Activated CD8-positive, alpha-beta memory T cell treated with anti-CD3 and anti-CD28 coated beads for 36 hours (primary cell): ENCODE data around the gene CPEB3. TPM values are rescaled to one million over a fixed set of nuclear protein-coding genes. Genes with fewer than 3 reads are reported as not detected.
"Not testable (repeated sequence)": the region's sequence is repeated elsewhere in the genome, so short reads cannot be mapped to it uniquely, and the experiment has no call there.

Source experiments
- CTCF ChIA-PET: fragments of 350-600 bp; sonication (Branson Sonifier 250); formaldehyde crosslinking; loops from one replicate; lab custom pipeline; 2021; ENCODE audit warnings: antibody characterized with exemption; lab: Charles Lee
- POLR2A ChIA-PET: fragments of 350-600 bp; sonication (Branson Sonifier 250); formaldehyde crosslinking; loops from one replicate; lab custom pipeline; 2021; ENCODE audit warnings: antibody characterized with exemption; lab: Charles Lee
- total RNA-seq, 2 experiments: library from RNA; stranded (reverse); gene quantifications; one replicate each; pipeline ENCODE4 v1.2.3, GENCODE V29; 2021

Gene CPEB3
- total RNA-seq, 2 experiments from 2014 or later: 1.8 to 2.1 TPM

DNA sequence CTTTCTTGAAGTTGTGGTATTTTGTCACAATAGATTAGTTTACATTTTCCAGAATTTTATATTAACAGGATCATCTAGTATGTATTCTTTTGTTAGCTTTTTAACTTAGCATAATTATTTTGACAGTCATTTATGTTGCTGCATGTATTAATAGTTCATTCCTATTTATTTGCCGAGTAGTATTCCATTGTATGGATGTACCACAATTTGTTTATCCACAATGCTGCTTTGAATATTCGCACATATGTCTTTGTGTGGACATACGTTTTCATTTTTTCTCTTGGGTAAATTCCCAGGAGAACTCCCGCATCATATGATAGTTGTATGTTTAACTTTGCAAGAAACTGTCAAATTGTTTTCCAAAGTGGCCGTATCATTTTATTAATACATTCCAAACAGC, 115.7 kb downstream of the CPEB3 start:
- ChIA-PET POLR2A (no interaction called here), CTCF (no interaction called here)

DNA sequence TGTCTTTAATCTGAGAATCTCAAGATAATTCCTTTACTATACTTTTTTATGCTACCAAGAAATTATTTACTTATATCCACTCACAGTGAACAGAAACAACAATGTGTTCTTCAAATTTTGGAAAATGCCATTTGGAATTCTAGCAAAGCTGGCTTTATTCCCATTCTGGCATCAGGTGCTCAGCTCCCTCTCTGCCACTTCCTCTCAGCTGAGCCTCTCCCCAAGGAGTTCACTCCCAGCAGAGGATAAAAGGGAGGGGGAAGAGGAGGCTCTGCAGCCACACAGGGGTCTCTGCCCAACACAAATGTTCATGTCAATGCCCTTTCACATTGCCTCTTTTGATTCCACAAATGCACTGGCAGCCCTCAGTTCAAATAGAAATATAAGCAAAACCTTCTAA, 116.9 kb downstream of the CPEB3 start:
- ChIA-PET CTCF (no interaction called here), POLR2A (no interaction called here)

DNA sequence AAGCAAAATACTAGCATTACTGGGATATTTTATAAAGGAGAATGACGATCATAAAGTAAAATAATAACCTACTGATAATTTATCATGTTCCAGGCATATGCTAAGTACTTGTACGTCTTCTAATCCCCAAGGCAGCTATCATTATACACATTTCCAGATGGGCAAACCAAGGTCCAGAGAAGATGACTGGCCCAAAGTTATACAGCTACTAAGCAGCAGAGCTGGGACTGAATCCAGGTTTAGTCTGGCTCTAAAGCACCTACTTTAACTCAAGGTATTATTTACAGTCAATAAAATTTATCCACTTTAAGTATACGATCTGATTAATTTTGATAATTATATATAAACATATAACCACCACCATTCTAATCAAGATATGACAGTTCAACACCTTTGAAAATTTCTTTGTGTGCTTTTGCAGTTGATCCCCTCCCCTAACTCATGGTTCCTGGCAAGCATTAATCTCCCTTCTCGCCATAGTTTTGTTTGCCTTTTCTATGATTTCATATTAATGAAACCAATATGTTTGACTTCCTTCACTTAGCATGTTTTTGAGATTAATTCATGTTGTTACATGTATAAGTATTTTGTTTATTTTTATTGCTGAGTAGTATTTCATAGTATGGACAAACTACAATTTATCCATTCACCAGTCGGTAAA, 126.7 kb downstream of the CPEB3 start:
- ChIA-PET POLR2A (no interaction called here), CTCF (no interaction called here)

DNA sequence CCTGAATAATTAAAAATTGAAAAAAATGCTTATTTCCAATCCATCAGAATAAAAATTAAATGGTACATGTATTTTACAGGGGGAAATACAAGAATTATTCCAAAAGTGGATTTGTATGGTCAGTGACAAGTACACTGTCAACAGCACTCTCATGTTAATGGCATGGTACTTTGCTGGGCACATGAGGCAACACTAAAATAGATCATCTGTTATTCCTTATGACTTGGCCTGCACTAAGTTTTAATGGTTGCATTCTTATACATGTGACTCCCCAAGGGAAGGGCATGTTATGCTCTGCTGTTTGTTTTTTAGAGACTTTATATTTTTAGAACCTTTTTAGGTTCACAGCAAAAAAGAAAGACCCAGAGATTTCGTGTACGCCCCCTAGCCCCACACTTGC, 128.3 kb downstream of the CPEB3 start:
- CTCF ChIA-PET: no interaction called here

DNA sequence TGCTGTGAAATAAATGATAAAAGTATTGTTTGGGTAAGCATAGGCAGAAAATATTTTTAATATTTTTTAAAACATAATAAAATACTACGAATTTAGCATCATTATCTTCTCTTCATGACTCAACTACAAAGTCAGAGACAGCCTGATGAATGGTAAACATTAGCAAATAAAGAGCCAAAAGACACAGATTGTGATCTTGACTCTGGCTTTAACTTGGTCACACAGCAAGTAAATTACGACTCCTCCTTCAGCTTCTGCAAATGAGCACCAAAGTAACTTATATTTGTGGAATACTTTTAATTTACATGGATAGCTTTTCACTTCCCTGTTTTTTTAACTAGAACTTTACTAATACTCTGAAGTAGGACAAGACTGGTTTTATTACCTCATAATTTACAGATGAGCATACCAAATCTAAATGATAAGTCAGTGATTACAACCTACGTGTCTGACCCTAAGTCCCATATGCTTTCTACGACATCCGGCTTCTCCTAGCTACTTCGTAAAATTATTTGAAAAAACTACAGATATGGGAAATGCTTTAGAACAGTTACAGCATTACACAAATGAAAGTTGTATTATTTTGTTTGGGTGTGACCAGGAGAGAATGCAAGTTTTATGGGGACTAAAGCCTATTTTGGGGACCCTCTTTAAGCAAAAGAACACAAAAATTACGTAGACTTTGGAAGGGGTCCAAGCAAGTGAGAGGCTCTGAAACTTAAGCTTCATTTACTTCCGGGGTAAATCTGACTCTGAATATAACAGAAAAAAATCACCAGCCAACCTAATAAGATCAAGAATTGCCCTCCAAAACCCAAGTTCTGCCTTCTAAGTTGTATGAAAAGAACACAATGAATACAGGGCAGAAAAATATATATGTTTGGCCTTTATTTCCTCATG, 133.8 kb downstream of the CPEB3 start:
- CTCF ChIA-PET: no interaction called here
- POLR2A ChIA-PET: no interaction called here

More for the DNA sequence above, 128.3 kb downstream of the CPEB3 start:
- POLR2A ChIA-PET: no interaction called here

DNA sequence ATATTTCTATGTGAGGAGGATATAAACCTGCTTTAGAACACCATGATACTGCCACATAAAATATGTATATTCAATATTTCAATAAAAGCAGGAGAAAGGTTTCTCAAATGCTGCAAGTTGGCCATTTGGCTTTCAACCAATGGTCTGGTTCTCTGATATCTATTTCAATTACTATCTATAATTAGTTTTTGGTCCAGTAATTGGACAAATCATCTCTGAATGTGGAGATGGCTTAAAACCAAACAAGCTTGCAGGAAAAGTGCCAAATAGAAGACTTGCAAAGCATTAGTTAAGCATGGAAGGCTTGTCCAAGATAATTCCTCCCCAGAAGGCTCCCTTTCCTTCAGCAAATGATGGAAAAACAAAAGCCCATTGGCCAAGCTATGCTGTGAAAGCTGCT, 140.1 kb downstream of the CPEB3 start:
- POLR2A ChIA-PET: no interaction called here
- CTCF ChIA-PET: no interaction called here

DNA sequence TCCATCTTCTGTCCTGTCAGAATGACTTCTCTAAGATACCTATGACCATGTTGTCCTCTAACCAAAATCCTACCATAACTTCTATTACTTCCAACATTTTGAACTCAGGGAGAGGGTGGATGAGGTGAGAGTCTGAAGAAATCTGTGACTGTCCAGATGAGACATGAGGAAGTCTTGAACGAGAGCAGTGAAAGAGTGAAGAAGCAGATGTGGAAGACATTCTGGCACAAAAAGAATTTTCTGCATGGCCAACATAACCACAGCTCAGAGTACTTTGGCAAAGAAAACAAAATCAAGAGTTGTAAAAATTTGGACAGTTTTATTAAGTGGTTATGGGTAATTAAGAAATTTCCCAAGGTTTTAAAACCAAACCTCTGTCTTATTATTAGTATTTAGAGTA, 141.6 kb downstream of the CPEB3 start:
- CTCF ChIA-PET: no interaction called here
- POLR2A ChIA-PET: no interaction called here

DNA sequence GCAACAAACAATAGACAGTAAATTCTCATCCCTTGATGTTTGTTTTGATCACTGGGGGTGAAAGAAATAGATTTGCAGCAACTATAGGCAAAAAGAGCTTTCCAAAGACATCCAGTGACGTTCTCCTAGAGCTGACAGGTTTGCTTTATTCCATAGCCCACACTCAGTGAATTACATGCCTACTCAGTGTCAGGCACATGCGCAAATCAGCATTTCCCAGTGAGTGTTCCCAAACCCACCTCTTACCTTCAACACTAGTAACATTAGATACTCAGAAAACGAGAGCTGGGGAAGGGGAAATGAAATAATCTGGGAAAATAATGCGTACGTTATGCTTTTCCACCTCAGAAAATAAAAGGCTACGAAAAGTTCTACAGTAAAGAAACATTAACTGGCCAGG, 144.1 kb downstream of the CPEB3 start:
- ChIA-PET POLR2A (no interaction called here), CTCF (no interaction called here)

DNA sequence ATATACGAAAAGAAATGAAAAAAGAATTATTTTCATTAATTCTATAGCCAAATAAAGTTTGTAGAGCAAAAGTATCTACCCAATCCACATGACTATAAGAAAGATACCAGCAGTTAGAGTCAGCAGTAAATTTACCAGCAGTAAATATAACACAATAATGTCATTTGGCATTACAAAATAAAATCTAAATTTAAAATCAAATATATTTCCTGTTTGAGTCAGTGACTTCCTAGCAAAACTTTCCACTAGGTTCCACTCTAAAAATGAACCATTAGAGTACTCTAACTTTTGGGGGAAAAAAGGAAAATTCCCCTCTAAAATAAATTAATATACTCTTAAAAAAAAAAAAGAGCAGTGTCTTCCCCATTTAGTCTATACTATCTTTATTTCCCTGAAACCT, 144.8 kb downstream of the CPEB3 start:
- ChIA-PET POLR2A (no interaction called here), CTCF (interaction anchor here (0.6 kb wide), 1 partner anchor 21 kb away, joined by 3 read pairs; no protein-coding TSS in a partner anchor)

DNA sequence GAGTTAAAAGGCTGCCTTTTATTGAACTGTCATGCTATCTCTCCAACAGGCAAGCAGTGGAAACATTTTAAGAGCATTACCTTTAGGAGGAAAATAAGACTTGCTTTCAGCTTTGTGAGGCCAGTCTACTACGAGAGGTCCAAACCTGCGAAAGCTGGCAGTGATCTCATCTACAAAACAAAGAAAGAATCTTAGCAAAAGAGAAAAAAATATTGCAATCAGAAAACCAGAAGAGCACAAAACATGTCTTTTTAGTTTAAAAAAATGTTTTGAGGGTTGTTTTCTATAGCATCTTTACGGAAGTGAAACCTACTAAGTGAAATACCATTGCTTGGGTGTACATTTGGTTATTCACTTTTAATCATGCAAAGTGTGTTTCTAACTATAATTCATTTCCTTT, 147.9 kb downstream of the CPEB3 start:
- CTCF ChIA-PET: no interaction called here
- POLR2A ChIA-PET: no interaction called here

DNA sequence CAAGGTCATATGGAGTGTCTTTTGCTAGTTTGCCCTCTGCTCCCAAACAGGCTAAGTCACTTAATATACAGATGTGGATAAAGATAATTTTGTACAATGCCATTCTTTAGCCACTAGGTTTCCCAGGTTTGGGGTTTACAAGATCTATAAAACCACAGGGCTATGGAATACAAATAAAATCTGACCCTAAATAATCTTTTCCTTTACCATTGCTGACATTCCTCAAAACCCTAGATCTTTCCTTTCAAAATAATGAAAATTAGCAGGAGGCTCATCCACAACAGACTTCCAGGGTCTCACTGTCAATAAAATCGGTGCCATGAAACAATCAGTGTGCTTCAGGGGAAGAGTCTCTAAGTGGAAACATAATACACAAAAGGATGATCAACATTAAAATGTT, 148.4 kb downstream of the CPEB3 start:
- ChIA-PET POLR2A (no interaction called here), CTCF (no interaction called here)

DNA sequence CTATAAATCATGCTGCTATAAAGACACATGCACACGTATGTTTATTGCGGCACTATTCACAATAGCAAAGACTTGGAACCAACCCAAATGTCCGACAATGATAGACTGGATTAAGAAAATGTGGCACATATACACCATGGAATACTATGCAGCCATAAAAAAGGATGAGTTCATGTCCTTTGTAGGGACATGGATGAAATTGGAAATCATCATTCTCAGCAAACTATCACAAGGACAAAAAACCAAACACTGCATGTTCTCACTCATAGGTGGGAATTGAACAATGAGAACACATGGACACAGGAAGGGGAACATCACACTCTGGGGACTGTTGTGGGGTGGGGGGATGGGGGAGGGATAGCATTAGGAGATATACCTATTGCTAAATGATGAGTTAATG, 149.7 kb downstream of the CPEB3 start:
- CTCF ChIA-PET: not testable (repeated sequence)

DNA sequence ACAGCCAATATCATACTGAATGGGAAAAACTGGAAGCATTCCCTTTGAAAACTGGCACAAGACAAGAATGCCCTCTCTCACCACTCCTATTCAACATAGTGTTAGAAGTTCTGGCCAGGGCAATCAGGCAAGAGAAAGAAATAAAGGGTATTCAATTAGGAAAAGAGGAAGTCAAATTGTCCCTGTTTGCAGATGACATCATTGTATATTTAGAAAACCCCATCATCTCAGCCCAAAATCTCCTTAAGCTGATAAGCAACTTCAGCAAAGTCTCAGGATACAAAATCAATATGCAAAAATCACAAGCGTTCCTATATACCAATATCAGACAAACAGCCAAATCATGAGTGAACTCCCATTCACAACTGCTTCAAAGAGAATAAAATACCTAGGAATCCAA, 156.8 kb downstream of the CPEB3 start:
- CTCF ChIA-PET, POLR2A ChIA-PET: not testable (repeated sequence)

More for the DNA sequence above, 149.7 kb downstream of the CPEB3 start:
- POLR2A ChIA-PET: not testable (repeated sequence)

DNA sequence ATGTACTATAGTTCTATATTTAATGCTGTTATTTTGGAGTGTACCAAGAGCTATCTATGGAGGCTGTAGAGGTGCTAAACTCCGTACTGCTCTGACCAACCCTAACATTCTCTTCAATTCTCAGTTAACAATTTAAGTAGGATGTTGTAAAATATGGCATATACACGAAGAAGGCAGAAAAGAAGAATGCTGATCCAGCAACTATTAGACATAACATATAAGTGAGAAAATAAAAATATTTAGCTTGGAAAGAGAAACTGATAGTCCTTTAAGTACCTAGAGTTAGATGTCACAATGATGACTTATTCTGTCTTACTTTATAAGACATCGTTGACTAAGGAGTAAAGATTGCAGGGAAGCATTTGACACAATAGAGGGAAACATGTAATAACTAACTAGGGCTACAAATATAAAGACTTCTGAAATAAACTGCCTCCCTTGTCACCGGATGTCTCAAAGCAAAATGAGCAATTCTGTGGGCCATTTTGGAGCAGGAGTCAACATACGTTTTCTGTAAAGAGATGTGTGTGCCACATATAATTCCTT, 159.5 kb downstream of the CPEB3 start:
- ChIA-PET POLR2A (no interaction called here), CTCF (no interaction called here)

DNA sequence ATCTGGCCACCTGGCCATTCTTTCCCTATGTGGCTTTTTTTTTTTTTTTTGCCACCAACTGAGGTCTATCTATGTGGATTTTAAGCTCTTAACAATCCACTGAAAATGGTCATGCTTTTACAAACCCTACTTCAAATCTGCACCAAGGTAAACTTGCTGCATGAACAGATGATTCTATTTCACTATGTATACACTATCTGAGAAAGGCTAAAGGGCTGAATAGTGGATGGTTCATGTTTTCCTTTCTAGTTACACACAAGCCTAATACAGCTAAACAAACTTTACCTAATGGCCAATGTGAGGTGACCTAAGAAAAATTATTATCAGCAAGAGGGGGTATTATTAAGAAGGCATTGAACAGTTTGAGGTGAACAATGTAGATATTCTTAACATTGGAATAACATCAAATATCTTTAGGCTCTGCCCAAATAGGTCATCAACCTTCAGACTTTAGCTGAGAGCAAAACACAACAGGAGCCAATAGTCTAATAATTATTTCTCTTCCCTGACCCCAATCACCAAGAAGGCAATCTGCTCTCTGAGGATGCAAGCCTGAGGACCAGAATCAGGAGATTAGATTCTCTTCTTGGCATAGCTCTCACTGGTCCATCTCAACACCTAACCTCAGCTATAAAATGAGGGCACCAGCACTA, 160.1 kb downstream of the CPEB3 start:
- POLR2A ChIA-PET: interaction anchor here (0.5 kb wide), 1 partner anchor 81 kb away, joined by 4 read pairs; no protein-coding TSS in a partner anchor
- CTCF ChIA-PET: no interaction called here

DNA sequence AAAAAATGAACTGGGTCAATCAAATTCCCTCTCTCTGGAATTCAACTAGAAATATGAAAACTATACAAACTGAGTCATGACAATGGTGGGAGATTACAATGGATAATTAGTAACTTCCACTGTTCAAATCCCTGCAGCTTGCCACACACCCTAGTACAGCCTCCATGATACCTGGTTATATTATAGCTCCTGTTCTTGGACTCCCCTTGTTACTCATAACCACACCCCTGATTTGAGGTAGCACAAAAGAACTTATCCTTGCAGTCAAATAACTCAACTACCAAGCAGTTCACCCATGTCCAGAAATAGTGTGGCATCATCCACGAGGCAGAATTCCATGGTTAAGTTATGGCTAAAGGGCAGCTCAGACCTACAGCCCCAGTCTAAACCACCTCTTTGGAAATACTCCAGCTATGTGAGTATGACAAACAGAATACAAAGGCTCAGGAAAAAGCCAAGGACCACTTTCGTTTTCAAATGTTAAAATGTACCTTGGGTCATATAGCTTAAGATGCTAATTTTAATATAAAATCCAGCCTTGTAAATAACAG, 164.7 kb downstream of the CPEB3 start:
- CTCF ChIA-PET: interaction anchor here (0.6 to 1.3 kb wide), 2 partner anchors 55 to 334 kb away, joined by 3 read pairs; no protein-coding TSS in a partner anchor
- POLR2A ChIA-PET: no interaction called here

DNA sequence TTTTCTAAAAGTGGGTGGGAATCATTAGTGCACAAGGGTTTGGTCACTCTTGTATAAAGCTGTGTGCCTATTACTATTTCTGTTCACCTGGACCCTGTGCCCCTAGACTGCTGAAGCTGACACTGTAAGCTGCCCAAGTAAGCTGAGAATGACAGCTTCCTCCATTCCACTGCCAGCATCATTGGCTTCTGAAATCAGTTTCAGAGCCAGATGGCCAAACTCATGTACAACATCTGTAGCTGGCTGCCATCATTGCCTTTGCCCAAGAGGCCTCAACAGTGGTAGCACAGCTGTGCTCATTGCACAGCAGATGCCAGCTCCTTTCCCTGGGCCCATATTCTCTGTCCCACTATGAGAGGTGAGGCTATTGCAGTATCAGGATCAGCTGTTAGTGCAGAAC, 165.7 kb downstream of the CPEB3 start:
- ChIA-PET POLR2A (no interaction called here), CTCF (interaction anchor here (1.3 kb wide), 1 partner anchor 56 kb away, joined by 3 read pairs; no protein-coding TSS in a partner anchor)

DNA sequence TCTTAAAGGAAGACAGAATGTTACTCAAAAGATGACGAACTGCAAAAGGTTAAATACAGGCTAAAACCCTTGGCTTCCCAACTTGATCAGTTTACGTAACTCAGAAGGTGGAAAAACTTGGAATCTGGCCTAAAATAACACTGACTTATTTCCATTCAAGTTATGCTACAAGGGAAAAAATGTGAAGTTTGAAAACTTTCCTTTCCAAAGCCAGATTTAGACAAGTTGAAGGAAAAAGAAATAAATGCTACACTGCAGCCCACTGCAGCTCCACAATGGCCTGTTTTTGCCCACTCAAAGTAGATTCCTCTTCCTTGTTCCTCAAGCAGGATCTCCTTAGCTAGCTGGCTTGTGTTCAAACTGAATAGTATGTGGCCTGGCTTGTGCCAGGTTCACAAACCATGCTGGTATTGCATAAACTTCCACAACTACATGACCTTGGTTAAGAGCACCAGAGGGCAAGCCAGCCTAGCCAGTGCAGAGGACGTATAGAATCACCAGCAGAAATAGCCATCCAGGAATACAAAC, 166.2 kb downstream of the CPEB3 start:
- ChIA-PET POLR2A (no interaction called here), CTCF (no interaction called here)

DNA sequence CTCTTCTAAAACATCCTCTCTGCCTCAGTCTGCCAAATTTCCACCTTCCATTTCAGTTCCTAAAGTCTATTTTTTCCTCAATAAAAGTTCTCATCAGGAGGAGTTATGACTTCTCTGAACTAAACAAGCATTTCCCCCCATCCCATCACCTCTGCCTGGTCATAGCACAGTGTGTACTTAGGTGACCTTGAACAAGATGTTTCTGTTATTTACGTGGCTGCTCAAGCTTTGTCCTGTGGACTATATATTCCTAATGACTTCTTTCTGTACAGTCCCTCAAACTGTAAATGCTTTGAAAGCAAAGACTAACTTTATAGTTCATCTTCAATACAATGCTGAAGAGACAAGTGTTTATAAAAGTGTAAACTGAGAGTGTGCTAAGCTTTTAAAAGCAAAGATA, 166.9 kb downstream of the CPEB3 start:
- POLR2A ChIA-PET: no interaction called here
- CTCF ChIA-PET: no interaction called here
